IMR-90 (cell line): ENCODE measurements around the gene C11orf54. TPM values are rescaled to one million over a fixed set of nuclear protein-coding genes. Genes with fewer than 3 reads are reported as not detected.

ENCODE experiments used
- ATAC-seq: fragments of 200-7000 bp; cut with Tn5 transposase; 2 replicates; pipeline ENCODE4 v1.9.1; 2020; ENCODE audit warnings: low read depth, mild to moderate bottlenecking, moderate library complexity
- BruUV-seq: library from RNA; stranded (reverse); fragments of 400-500 nt; replicated peaks from 2 replicates; lab custom pipeline; 2021; lab: Mats Ljungman, UMichigan
- CTCF ChIA-PET: fragments of 300-600 bp; formaldehyde crosslinking; extraction: SDS; loops from one replicate; lab custom pipeline; 2021; ENCODE audit warnings: antibody characterized with exemption; lab: Yijun Ruan, JAX
- POLR2A ChIA-PET: fragments of 300-600 bp; sonication (Branson Sonifier 250); formaldehyde crosslinking; loops from one replicate; lab custom pipeline; 2022; ENCODE audit warnings: antibody characterized with exemption; ENCODE audit not compliant: unreplicated experiment; lab: Charles Lee
- DNase-seq: peaks from one replicate; pipeline ENCODE4 v3.0.0; 2013
- H2AFZ ChIP-seq: replicated peaks from 2 replicates; pipeline ENCODE3; 2013; ENCODE audit warnings: low read length, mild to moderate bottlenecking; ENCODE audit not compliant: poor library complexity
- H2AK5ac ChIP-seq: 2 replicates; pipeline ENCODE4 v1.6.1; 2013; ENCODE audit warnings: low read depth, low read length, inconsistent platforms
- H2AK9ac ChIP-seq: replicated peaks from 2 replicates; pipeline ENCODE3; 2013; ENCODE audit warnings: mild to moderate bottlenecking, low read depth, low read length, moderate library complexity; ENCODE audit not compliant: poor library complexity
- H2BK120ac ChIP-seq: 2 replicates; pipeline ENCODE4 v1.6.1; 2013; ENCODE audit warnings: low read depth, low read length, inconsistent platforms
- H2BK15ac ChIP-seq: 3 replicates; pipeline ENCODE4 v1.6.1; 2013; ENCODE audit warnings: low read depth, low read length, inconsistent platforms
- H2BK20ac ChIP-seq: 2 replicates; pipeline ENCODE4 v1.6.1; 2013; ENCODE audit warnings: low read depth, mild to moderate bottlenecking, inconsistent platforms, low read length, moderate library complexity
- H2BK5ac ChIP-seq: 2 replicates; pipeline ENCODE4 v1.6.1; 2013; ENCODE audit warnings: mild to moderate bottlenecking, low read depth, low read length, inconsistent platforms; ENCODE audit not compliant: poor library complexity, severe bottlenecking
- H3K14ac ChIP-seq: replicated peaks from 2 replicates; pipeline ENCODE4 v1.6.1; 2013; ENCODE audit warnings: low read depth, low read length, inconsistent platforms
- H3K18ac ChIP-seq: 2 replicates; pipeline ENCODE4 v1.6.1; 2013; ENCODE audit warnings: low read depth, low read length, control low read depth
- H3K23ac ChIP-seq: 2 replicates; pipeline ENCODE4 v1.6.1; 2013; ENCODE audit warnings: low read depth, low read length, inconsistent platforms
- H3K27ac ChIP-seq: 2 replicates; pipeline ENCODE4 v1.5.1; 2013; ENCODE audit warnings: mild to moderate bottlenecking, control low read depth, low read length; ENCODE audit not compliant: insufficient read depth
- H3K27me3 ChIP-seq: 2 replicates; pipeline ENCODE4 v1.6.1; 2013; ENCODE audit warnings: low read length; ENCODE audit not compliant: control insufficient read depth, insufficient read depth
- H3K36me3 ChIP-seq: 2 replicates; pipeline ENCODE4 v1.6.1; 2013; ENCODE audit warnings: low read length, mixed read lengths; ENCODE audit not compliant: control insufficient read depth, insufficient read depth
- H3K4ac ChIP-seq: 2 replicates; pipeline ENCODE4 v1.6.1; 2013; ENCODE audit warnings: low read depth, low read length, inconsistent platforms
- H3K4me1 ChIP-seq: 2 replicates; pipeline ENCODE4 v1.6.1; 2013; ENCODE audit warnings: low read length, mixed read lengths; ENCODE audit not compliant: control insufficient read depth, insufficient read depth
- H3K4me2 ChIP-seq: 2 replicates; pipeline ENCODE4 v1.6.1; 2013; ENCODE audit warnings: low read depth, mild to moderate bottlenecking, control low read depth, low read length, moderate library complexity
- H3K4me3 ChIP-seq: 2 replicates; pipeline ENCODE4 v1.5.1; 2013; ENCODE audit warnings: low read depth, mild to moderate bottlenecking, control low read depth, low read length, moderate library complexity; ENCODE audit not compliant: insufficient read depth
- H3K56ac ChIP-seq: 2 replicates; pipeline ENCODE4 v1.6.1; 2013; ENCODE audit warnings: low read length, inconsistent platforms; ENCODE audit not compliant: insufficient read depth; ENCODE audit errors: extremely low read depth
- H3K79me1 ChIP-seq, 2 experiments: 2 replicates each; pipeline ENCODE4 v1.6.1; 2013; ENCODE audit warnings: low read length in 2 of 2, inconsistent platforms in 1 of 2, low read depth in 1 of 2
- H3K9ac ChIP-seq: 2 replicates; pipeline ENCODE4 v1.6.1; 2013; ENCODE audit warnings: low read depth, low read length, control low read depth
- H3K9me1 ChIP-seq: 2 replicates; pipeline ENCODE4 v1.6.1; 2013; ENCODE audit warnings: low read length, inconsistent platforms; ENCODE audit not compliant: insufficient read depth
- H3K9me3 ChIP-seq: 2 replicates; pipeline ENCODE4 v1.6.1; 2013; ENCODE audit warnings: low read length; ENCODE audit not compliant: control insufficient read depth, insufficient read depth
- H4K20me1 ChIP-seq: 2 replicates; pipeline ENCODE4 v1.6.1; 2013; ENCODE audit warnings: low read length, inconsistent platforms; ENCODE audit not compliant: insufficient read depth
- H4K5ac ChIP-seq: 2 replicates; pipeline ENCODE4 v1.6.1; 2013; ENCODE audit warnings: mild to moderate bottlenecking, low read depth, low read length, control low read depth
- H4K8ac ChIP-seq, 2 experiments: 2 replicates each; pipeline ENCODE4 v1.6.1; 2013; ENCODE audit warnings: low read depth in 2 of 2, low read length in 2 of 2, control low read depth in 1 of 2, inconsistent platforms in 1 of 2
- H4K91ac ChIP-seq: 2 replicates; pipeline ENCODE4 v1.6.1; 2013; ENCODE audit warnings: low read depth, low read length, inconsistent platforms; ENCODE audit not compliant: insufficient read depth
- BHLHE40 ChIP-seq: fragments of 150-350 bp; IDR thresholded peaks from 2 replicates; pipeline ENCODE4 v1.6.1; 2016; ENCODE audit warnings: mild to moderate bottlenecking, low read depth, low read length
- CEBPB ChIP-seq: IDR thresholded peaks from 2 replicates; pipeline ENCODE4 v1.6.1; 2012; ENCODE audit warnings: low read depth, low read length, improper control_type of control experiment
- CHD1 ChIP-seq: IDR thresholded peaks from 2 replicates; pipeline ENCODE4 v1.6.1; 2012; ENCODE audit warnings: low read depth, low read length, improper control_type of control experiment
- CTCF ChIP-seq: conservative IDR thresholded peaks from 2 replicates; pipeline ENCODE4 v1.5.1; 2012; ENCODE audit warnings: mild to moderate bottlenecking, low read depth, low read length, improper control_type of control experiment
- MAZ ChIP-seq: IDR thresholded peaks from 2 replicates; pipeline ENCODE4 v1.6.1; 2012; ENCODE audit warnings: low read depth, mild to moderate bottlenecking, low read length, improper control_type of control experiment, moderate library complexity, borderline replicate concordance
- POLR2A ChIP-seq: IDR thresholded peaks from 2 replicates; pipeline ENCODE4 v1.6.1; 2012; ENCODE audit warnings: mild to moderate bottlenecking, low read depth, low read length
- RCOR1 ChIP-seq: IDR thresholded peaks from 2 replicates; pipeline ENCODE4 v1.6.1; 2012; ENCODE audit warnings: mild to moderate bottlenecking, low read length, improper control_type of control experiment; ENCODE audit not compliant: insufficient replicate concordance
- RFX5 ChIP-seq: IDR thresholded peaks from 2 replicates; pipeline ENCODE4 v1.8.0; 2012; ENCODE audit warnings: low read depth, mild to moderate bottlenecking, low read length, moderate library complexity
- WGBS, 2 experiments: methylation state at CpG; one replicate each; pipeline versions ENCODE4 v1.1.5 to v1.1.7; 2013; ENCODE audit warnings: missing lambda C conversion rate in 2 of 2; ENCODE audit not compliant: insufficient read length in 1 of 2; ENCODE audit errors: extremely low coverage in 2 of 2; 5-methylcytosine and 5-hydroxymethylcytosine counted together
- dilution Hi-C: fragments of 300-500 bp; cut with HindIII; formaldehyde crosslinking; loops from one replicate; pipeline ENCODE4 v1.14.3; 2018; ENCODE audit warnings: low sequenced_read_pairs; ENCODE audit not compliant: unreplicated experiment
- in situ Hi-C: fragments of 300-500 bp; cut with MboI; formaldehyde crosslinking; loops from 3 replicates; pipeline ENCODE4 v1.14.3; 2019; ENCODE audit warnings: low sequenced_read_pairs, inconsistent platforms, mixed read lengths
- intact Hi-C: fragments of 100-400 bp; cut with micrococcal nuclease; formaldehyde crosslinking; loops from 2 replicates; pipeline ENCODE4 v1.10.0; 2022
- polyA plus RNA-seq, 3 experiments: library from polyadenylated mRNA; depleted of rRNA; stranded (reverse); fragments of >200 nt; gene quantifications; 2 replicates each; pipeline ENCODE4 v1.2.3, GENCODE V29; 2012; ENCODE audit warnings: low replicate concordance in 1 of 3
- total RNA-seq: library from RNA; depleted of rRNA; stranded (reverse); fragments of >200 nt; gene quantifications from 2 replicates; pipeline ENCODE4 v1.2.3, GENCODE V29; 2012

Gene C11orf54
- total and polyA plus RNA-seq, 2 of the 4 experiments (the other 2 are of a cell fraction), result 13.7 to 16.0 TPM

GRCh38 chr11:93697611-93698010, 43.9 kb upstream of the C11orf54 start:
- CTCF ChIA-PET, result no interaction called here
- Histone ChIP-seq H2BK20ac (no peak overlapping the region), H4K91ac (no peak overlapping the region), H3K4me1 (no peaks in the 10 kb centered on the region), H3K9me3 (no peaks in the 10 kb centered on the region), H2AFZ (no peak overlapping the region), H3K27me3 (no peaks in the 10 kb centered on the region), H3K36me3 (peaks cover 12% of the 10 kb centered on the region), H3K27ac (no peak overlapping the region), H2BK120ac (no peak overlapping the region), H3K79me1 (no peaks in the 10 kb centered on the region; a peak in 2 of 4 replicates), H3K18ac (no peak overlapping the region), H3K9ac (no peak overlapping the region), H3K4ac (no peak overlapping the region), H3K4me3 (no peak overlapping the region), H2BK15ac (no peak overlapping the region), H2AK9ac (no peak overlapping the region), H4K8ac (no peak overlapping the region), H3K14ac (no peak overlapping the region), H2BK5ac (no peak overlapping the region), H4K20me1 (no peaks in the 10 kb centered on the region), H3K23ac (no peak overlapping the region), H4K5ac (no peak overlapping the region), H3K4me2 (no peak overlapping the region), H3K56ac (no peak overlapping the region), H3K9me1 (no peaks in the 10 kb centered on the region), H2AK5ac (no peak overlapping the region)
- in situ Hi-C loops, result no loop called here
- intact Hi-C loops, result no loop called here
- dilution Hi-C loops, result no loop called here
- WGBS, 2 experiments, result no CpG with 5 or more reads among the region's 4 CpGs
- TF ChIP-seq POLR2A (no peak), CEBPB (no peak), CTCF (no peak), CHD1 (no peak), RCOR1 (no peak), MAZ (no peak), BHLHE40 (no peak), RFX5 (no peak)
- POLR2A ChIA-PET, result no interaction called here
- no TSS peak for BruUV-seq
- no peak for ATAC-seq
- DNase-seq, result no peak
